ENCODE results near the gene RPA3. TPM values are rescaled to one million over a fixed set of nuclear protein-coding genes. Genes with fewer than 3 reads are reported as not detected.

Gene RPA3
- total and polyA plus RNA-seq, 2 of the 13 experiments (the other 11 are each of a cell fraction or from before 2014, with no cell fraction given): 38.3 to 154 TPM

GRCh38 chr7:7654964-7655715 is 63.3 kb downstream of the RPA3 start:
- Histone ChIP-seq H3K4me2 (ENCODE audit: low read depth, low read length) (no peak overlapping the region), H3K4me1 (ENCODE audit: insufficient read depth, low read length) (peaks cover 47% of the 10 kb centered on the region), H3K79me2 (ENCODE audit: insufficient read depth, low read length) (peaks cover 35% of the 10 kb centered on the region), H3K36me3 (replicated peaks in 1 of 2; ENCODE audit: control insufficient read depth in 1 of 2, insufficient read depth in 2 of 2, low read length in 2 of 2) (no peaks in the 10 kb centered on the region), H3K27ac (ENCODE audit: extremely low read length, insufficient read depth, low read length) (no peak overlapping the region), H3K9me3 (ENCODE audit: low read length) (no peaks in the 10 kb centered on the region), H2AFZ (ENCODE audit: low read length) (no peak overlapping the region), H4K20me1 (ENCODE audit: insufficient read depth, low read length) (no peaks in the 10 kb centered on the region), H3K4me3 (replicated peaks in 1 of 3; ENCODE audit: insufficient read depth in 1 of 3, low read depth in 2 of 3, low read length in 3 of 3) (no peak overlapping the region), H3K27me3 (ENCODE audit: control insufficient read depth in 1 of 2, insufficient read depth in 2 of 2, low read length in 2 of 2) (no peaks in the 10 kb centered on the region), H3K9ac (ENCODE audit: insufficient read depth, low read depth, low read length) (no peak overlapping the region)
- FAIRE-seq (no peak), ATAC-seq (no peak), DNase-seq (ENCODE audit: low spot score) (no peak)
- ChIA-PET POLR2A (no interaction called here), CTCF (ENCODE audit: low intra/inter-chr PET ratio, low total read pairs) (no interaction called here)
- 96% methylated on average over 4 of the region's 4 CpGs for WGBS (ENCODE audit: low lambda C conversion rate)
- BruUV-seq (replicated peaks): no TSS peak
- in situ Hi-C loops (cut with HindIII; ENCODE audit: extremely low pct_ligation_motif_present, low pct_unique_long_range_greater_than_20kb) (loop anchor here (25.0 kb wide), 1 partner anchor 557 kb away; no protein-coding TSS in a partner anchor), intact Hi-C loops (cut with micrococcal nuclease; ENCODE audit: unreplicated experiment) (no loop called here)
- no peak for TF ChIP-seq ZSCAN21 (CRISPR knock-in tag; IDR thresholded peaks at IDR 0.05; ENCODE audit: borderline replicate concordance)
- no peak for TF ChIP-seq CBFB (CRISPR knock-in tag; IDR thresholded peaks at IDR 0.05)
- TF ChIP-seq ZBTB10 (CRISPR knock-in tag; IDR thresholded peaks at IDR 0.05; ENCODE audit: borderline replicate concordance): no peak
- no peak for TF ChIP-seq ZNF350 (CRISPR knock-in tag; IDR thresholded peaks at IDR 0.05; ENCODE audit: borderline replicate concordance, low read depth)
- no peak for TF ChIP-seq HOXA5 (CRISPR knock-in tag; IDR thresholded peaks at IDR 0.05)
- TF ChIP-seq MBD4 (IDR thresholded peaks at IDR 0.05; ENCODE audit: borderline replicate concordance, low read length): no peak
- TF ChIP-seq ZNF44 (CRISPR knock-in tag; IDR thresholded peaks at IDR 0.05): no peak
- TF ChIP-seq, protein P1, sequence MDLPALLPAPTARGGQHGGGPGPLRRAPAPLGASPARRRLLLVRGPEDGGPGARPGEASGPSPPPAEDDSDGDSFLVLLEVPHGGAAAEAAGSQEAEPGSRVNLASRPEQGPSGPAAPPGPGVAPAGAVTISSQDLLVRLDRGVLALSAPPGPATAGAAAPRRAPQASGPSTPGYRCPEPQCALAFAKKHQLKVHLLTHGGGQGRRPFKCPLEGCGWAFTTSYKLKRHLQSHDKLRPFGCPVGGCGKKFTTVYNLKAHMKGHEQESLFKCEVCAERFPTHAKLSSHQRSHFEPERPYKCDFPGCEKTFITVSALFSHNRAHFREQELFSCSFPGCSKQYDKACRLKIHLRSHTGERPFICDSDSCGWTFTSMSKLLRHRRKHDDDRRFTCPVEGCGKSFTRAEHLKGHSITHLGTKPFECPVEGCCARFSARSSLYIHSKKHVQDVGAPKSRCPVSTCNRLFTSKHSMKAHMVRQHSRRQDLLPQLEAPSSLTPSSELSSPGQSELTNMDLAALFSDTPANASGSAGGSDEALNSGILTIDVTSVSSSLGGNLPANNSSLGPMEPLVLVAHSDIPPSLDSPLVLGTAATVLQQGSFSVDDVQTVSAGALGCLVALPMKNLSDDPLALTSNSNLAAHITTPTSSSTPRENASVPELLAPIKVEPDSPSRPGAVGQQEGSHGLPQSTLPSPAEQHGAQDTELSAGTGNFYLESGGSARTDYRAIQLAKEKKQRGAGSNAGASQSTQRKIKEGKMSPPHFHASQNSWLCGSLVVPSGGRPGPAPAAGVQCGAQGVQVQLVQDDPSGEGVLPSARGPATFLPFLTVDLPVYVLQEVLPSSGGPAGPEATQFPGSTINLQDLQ (CRISPR knock-in tag; IDR thresholded peaks at IDR 0.05): no peak
- no peak for TF ChIP-seq ZSCAN30 (CRISPR knock-in tag; IDR thresholded peaks at IDR 0.05)
- TF ChIP-seq ZNF577 (CRISPR knock-in tag; IDR thresholded peaks at IDR 0.05; ENCODE audit: borderline replicate concordance, low read depth): no peak
- TF ChIP-seq, protein P2, sequence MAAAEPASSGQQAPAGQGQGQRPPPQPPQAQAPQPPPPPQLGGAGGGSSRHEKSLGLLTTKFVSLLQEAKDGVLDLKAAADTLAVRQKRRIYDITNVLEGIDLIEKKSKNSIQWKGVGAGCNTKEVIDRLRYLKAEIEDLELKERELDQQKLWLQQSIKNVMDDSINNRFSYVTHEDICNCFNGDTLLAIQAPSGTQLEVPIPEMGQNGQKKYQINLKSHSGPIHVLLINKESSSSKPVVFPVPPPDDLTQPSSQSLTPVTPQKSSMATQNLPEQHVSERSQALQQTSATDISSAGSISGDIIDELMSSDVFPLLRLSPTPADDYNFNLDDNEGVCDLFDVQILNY (CRISPR knock-in tag; conservative IDR thresholded peaks at IDR 0.05): no peak
- TF ChIP-seq NCOA1 (CRISPR knock-in tag; IDR thresholded peaks at IDR 0.05): no peak
- TF ChIP-seq RARA (CRISPR knock-in tag; IDR thresholded peaks at IDR 0.05): no peak
- no peak for TF ChIP-seq ZNF782 (CRISPR knock-in tag; IDR thresholded peaks at IDR 0.05; ENCODE audit: borderline replicate concordance)

Measured in HepG2 (cell line).